B cell (primary cell): ENCODE data around the gene HMBS. TPM values are rescaled to one million over a fixed set of nuclear protein-coding genes. Genes with fewer than 3 reads are reported as not detected.

Experiments
- ATAC-seq: fragments of 200-7000 bp; cut with Tn5 transposase; one replicate; pipeline ENCODE4 v1.10.0; 2021; ENCODE audit warnings: low read depth, mild to moderate bottlenecking, moderate number of reproducible peaks, moderate library complexity
- CTCF ChIA-PET: fragments of 350-600 bp; sonication (Branson Sonifier 250); formaldehyde crosslinking; loops from one replicate; lab custom pipeline; 2021; ENCODE audit warnings: antibody characterized with exemption, inconsistent platforms; lab: Charles Lee
- POLR2A ChIA-PET: fragments of 350-600 bp; sonication (Branson Sonifier 250); formaldehyde crosslinking; loops from one replicate; lab custom pipeline; 2021; ENCODE audit warnings: antibody characterized with exemption; lab: Charles Lee
- DNase-seq: peaks from one replicate; pipeline ENCODE4 v3.0.0; 2013
- H2AFZ ChIP-seq: 2 replicates; pipeline ENCODE4 v1.6.1; 2012; ENCODE audit warnings: mild to moderate bottlenecking, low read depth, low read length; ENCODE audit not compliant: insufficient read depth, poor library complexity, severe bottlenecking
- H3K27ac ChIP-seq, 2 donors: 1 replicate in 1 of 2; 2 replicates in 1 of 2; pipeline ENCODE4 v1.5.1; 2012 to 2013; ENCODE audit warnings: low read length in 2 of 2, mild to moderate bottlenecking in 2 of 2, moderate library complexity in 1 of 2
- H3K27me3 ChIP-seq, 4 experiments: fragments of 200-600 bp in 1 of 4; sonication (generic) in 1 of 4; replicated peaks in 1 of 4; 1 replicate in 2 of 4; 2 replicates in 2 of 4; pipeline versions ENCODE4 v1.6.1 to v1.7.0; 2013 to 2016; ENCODE audit warnings: low read length in 3 of 4, mild to moderate bottlenecking in 2 of 4, mixed read lengths in 1 of 4, moderate library complexity in 1 of 4; ENCODE audit not compliant: insufficient read depth in 4 of 4, control insufficient read depth in 3 of 4; ENCODE audit errors: control extremely low read depth in 1 of 4
- H3K36me3 ChIP-seq, 2 experiments: replicated peaks in 1 of 2; 1 replicate in 1 of 2; 2 replicates in 1 of 2; pipeline versions ENCODE4 v1.6.1 to v1.7.1; 2013; ENCODE audit warnings: low read length in 1 of 2; ENCODE audit not compliant: insufficient read depth in 2 of 2, control insufficient read depth in 1 of 2; ENCODE audit errors: control extremely low read depth in 1 of 2, extremely low read depth in 1 of 2
- H3K4me1 ChIP-seq, 2 donors: fragments of 200-600 bp in 1 of 2; sonication (generic) in 1 of 2; 1 replicate in 1 of 2; 2 replicates in 1 of 2; pipeline versions ENCODE4 v1.5.1 to v1.6.1; 2013 to 2017; ENCODE audit warnings: low read length in 2 of 2; ENCODE audit not compliant: control insufficient read depth in 2 of 2, insufficient read depth in 2 of 2
- H3K4me2 ChIP-seq: replicated peaks from 2 replicates; pipeline ENCODE3; 2012; ENCODE audit warnings: mild to moderate bottlenecking, low read depth, low read length; ENCODE audit not compliant: poor library complexity, severe bottlenecking
- H3K4me3 ChIP-seq, 5 experiments: fragments of 200-600 bp in 1 of 5; sonication (generic) in 1 of 5; 1 replicate in 3 of 5; 2 replicates in 2 of 5; pipeline versions ENCODE4 v1.5.1 to v1.7.0; 2011 to 2016; ENCODE audit warnings: low read length in 4 of 5, mild to moderate bottlenecking in 4 of 5, low read depth in 2 of 5, control low read depth in 1 of 5, moderate library complexity in 1 of 5; ENCODE audit not compliant: insufficient read depth in 1 of 5; ENCODE audit errors: control extremely low read depth in 1 of 5, extremely low read depth in 1 of 5
- H3K79me2 ChIP-seq: fragments of 200-600 bp; sonication (generic); one replicate; pipeline ENCODE4 v1.6.0; 2016; ENCODE audit warnings: low read length; ENCODE audit not compliant: control insufficient read depth, insufficient read depth
- H3K9ac ChIP-seq: fragments of 200-600 bp; sonication (generic); 2 replicates; pipeline ENCODE4 v1.6.1; 2017; ENCODE audit warnings: mild to moderate bottlenecking, low read length, moderate library complexity
- H3K9me3 ChIP-seq, 3 donors: one replicate each; pipeline versions ENCODE4 v1.6.1 to v1.7.1; 2013; ENCODE audit warnings: low read length in 2 of 3; ENCODE audit not compliant: control insufficient read depth in 2 of 3, insufficient read depth in 1 of 3; ENCODE audit errors: control extremely low read depth in 1 of 3
- H4K20me1 ChIP-seq: 2 replicates; pipeline ENCODE4 v1.6.0; 2012; ENCODE audit warnings: mild to moderate bottlenecking, low read length; ENCODE audit not compliant: insufficient read depth, control insufficient read depth, poor library complexity, severe bottlenecking
- H3K27ac Mint-ChIP-seq: one replicate; pipeline ENCODE4 v1.8.0; 2021; ENCODE audit warnings: mixed read lengths
- H3K27me3 Mint-ChIP-seq: one replicate; pipeline ENCODE4 v1.8.0; 2021; ENCODE audit warnings: mixed read lengths
- H3K4me1 Mint-ChIP-seq: one replicate; pipeline ENCODE4 v1.8.0; 2021; ENCODE audit warnings: mixed read lengths
- H3K4me3 Mint-ChIP-seq: one replicate; pipeline ENCODE4 v1.8.0; 2021; ENCODE audit warnings: mixed read lengths
- H3K9me3 Mint-ChIP-seq: one replicate; pipeline ENCODE4 v1.8.0; 2022; ENCODE audit warnings: mixed read lengths; ENCODE audit not compliant: insufficient read depth
- CTCF ChIP-seq: fragments of 200-600 bp; IDR thresholded peaks from one replicate; pipeline ENCODE4 v1.8.0; 2022; ENCODE audit warnings: antibody characterized with exemption, mild to moderate bottlenecking
- EZH2 ChIP-seq: IDR thresholded peaks from 2 replicates; pipeline ENCODE4 v1.6.1; 2012; ENCODE audit warnings: borderline replicate concordance, low read depth, mild to moderate bottlenecking, moderate library complexity, low read length; ENCODE audit not compliant: insufficient read depth, poor library complexity, severe bottlenecking
- WGBS: methylation state at CpG from one replicate; pipeline ENCODE4 v1.1.5; 2013; ENCODE audit warnings: missing lambda C conversion rate; ENCODE audit not compliant: insufficient coverage; 5-methylcytosine and 5-hydroxymethylcytosine counted together
- intact Hi-C: fragments of 100-400 bp; cut with micrococcal nuclease; formaldehyde crosslinking; loops from one replicate; pipeline ENCODE4 v1.10.0; 2022
- polyA plus RNA-seq: library from polyadenylated mRNA; depleted of rRNA; stranded (reverse); fragments of >200 nt; gene quantifications from 2 replicates; pipeline ENCODE4 v1.2.3, GENCODE V29; 2012
- total RNA-seq, 2 donors: library from RNA; stranded (reverse); fragments of 120-200 nt in 1 of 2; gene quantifications; 1 replicate in 1 of 2; 2 replicates in 1 of 2; pipeline versions ENCODE4 v1.2.3 to v1.2.4, GENCODE V29; 2013 to 2022

Gene HMBS
- total and polyA plus RNA-seq, 2 donors (not counting 1 experiment from before 2014, with no cell fraction given) = 7.6 to 17.7 TPM

- Histone ChIP-seq H3K9me3 (no peaks in the 10 kb centered on the region), H3K79me2 (peaks cover 35% of the 10 kb centered on the region), H3K27ac (no peak overlapping the region), H3K4me1 (peaks cover 12 to 27% of the 10 kb centered on the region in 2 donors), H3K4me3 (no peak overlapping the region), H3K36me3 (peaks cover 0 to 3% of the 10 kb centered on the region in 2 experiments), H4K20me1 (no peaks in the 10 kb centered on the region), H2AFZ (no peak overlapping the region), H3K9ac (no peak overlapping the region), H3K27me3 (no peaks in the 10 kb centered on the region), H3K4me2 (no peak overlapping the region)
- ChIA-PET CTCF (no interaction called here), POLR2A (interaction anchor here (0.9 to 1.1 kb wide), 2 partner anchors 20 to 34 kb away, joined by 8 to 9 read pairs; partner anchors contain the start of genes HINFP and VPS11)
- no peak for DNase-seq
- H3K9me3 Mint-ChIP-seq = no peaks in the 10 kb centered on the region
- H3K27me3 Mint-ChIP-seq = no peaks in the 10 kb centered on the region
- 73% methylated on average over 2 of the region's 2 CpGs for WGBS
- ATAC-seq = no peak
- TF ChIP-seq EZH2 = no peak
- no peak for TF ChIP-seq CTCF
- H3K4me1 Mint-ChIP-seq = peaks cover 27% of the 10 kb centered on the region
- no peak overlapping the region for H3K4me3 Mint-ChIP-seq
- H3K27ac Mint-ChIP-seq = no peak overlapping the region
- intact Hi-C loops = no loop called here
These were observed 3.1 kb downstream of the HMBS start for GRCh38 chr11:119087747-119088241.

DNA sequence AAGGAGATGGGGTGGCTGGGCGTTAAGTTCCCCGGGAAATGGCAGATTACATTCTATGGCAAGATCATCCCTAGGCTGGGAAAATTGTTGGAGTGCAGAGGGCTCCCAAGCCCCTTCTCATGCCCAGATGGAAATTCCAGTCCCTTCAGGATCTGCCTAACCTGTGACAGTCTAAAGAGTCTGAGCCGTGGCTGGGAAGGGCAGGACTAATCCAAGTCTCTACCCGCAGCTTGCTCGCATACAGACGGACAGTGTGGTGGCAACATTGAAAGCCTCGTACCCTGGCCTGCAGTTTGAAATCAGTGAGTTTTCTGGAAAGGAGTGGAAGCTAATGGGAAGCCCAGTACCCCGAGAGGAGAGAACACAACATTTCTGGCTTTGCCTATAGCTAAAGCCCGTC lies 3.7 kb downstream of the HMBS start:
- H3K27ac Mint-ChIP-seq = no peak overlapping the region
- H3K27me3 ChIP-seq = no peaks in the 10 kb centered on the region
- no peaks in the 10 kb centered on the region for H4K20me1 ChIP-seq
- H3K4me3 Mint-ChIP-seq = no peak overlapping the region
- H3K4me1 ChIP-seq = peaks cover 16 to 33% of the 10 kb centered on the region in 2 donors
- no peaks in the 10 kb centered on the region for H3K27me3 Mint-ChIP-seq
- H3K9ac ChIP-seq = no peak overlapping the region
- DNase-seq (no peak), ATAC-seq (no peak)
- no peak overlapping the region for H3K4me2 ChIP-seq
- intact Hi-C loops = no loop called here
- H3K36me3 ChIP-seq = peaks cover 0 to 3% of the 10 kb centered on the region in 2 experiments
- ChIA-PET CTCF (no interaction called here), POLR2A (interaction anchor here (0.9 kb wide), 1 partner anchor 20 kb away, joined by 8 read pairs; the partner anchor contains the start of gene VPS11)
- peaks cover 41% of the 10 kb centered on the region for H3K79me2 ChIP-seq
- H2AFZ ChIP-seq = no peak overlapping the region
- no peak for TF ChIP-seq CTCF
- no peak for TF ChIP-seq EZH2
- no peaks in the 10 kb centered on the region for H3K9me3 ChIP-seq
- no peak overlapping the region for H3K27ac ChIP-seq
- no peaks in the 10 kb centered on the region for H3K9me3 Mint-ChIP-seq
- over 99% methylated on average over 9 of the region's 9 CpGs for WGBS
- H3K4me1 Mint-ChIP-seq = peaks cover 30% of the 10 kb centered on the region
- H3K4me3 ChIP-seq = no peak overlapping the region
